ENCODE results near the gene GSTM5.

DNA sequence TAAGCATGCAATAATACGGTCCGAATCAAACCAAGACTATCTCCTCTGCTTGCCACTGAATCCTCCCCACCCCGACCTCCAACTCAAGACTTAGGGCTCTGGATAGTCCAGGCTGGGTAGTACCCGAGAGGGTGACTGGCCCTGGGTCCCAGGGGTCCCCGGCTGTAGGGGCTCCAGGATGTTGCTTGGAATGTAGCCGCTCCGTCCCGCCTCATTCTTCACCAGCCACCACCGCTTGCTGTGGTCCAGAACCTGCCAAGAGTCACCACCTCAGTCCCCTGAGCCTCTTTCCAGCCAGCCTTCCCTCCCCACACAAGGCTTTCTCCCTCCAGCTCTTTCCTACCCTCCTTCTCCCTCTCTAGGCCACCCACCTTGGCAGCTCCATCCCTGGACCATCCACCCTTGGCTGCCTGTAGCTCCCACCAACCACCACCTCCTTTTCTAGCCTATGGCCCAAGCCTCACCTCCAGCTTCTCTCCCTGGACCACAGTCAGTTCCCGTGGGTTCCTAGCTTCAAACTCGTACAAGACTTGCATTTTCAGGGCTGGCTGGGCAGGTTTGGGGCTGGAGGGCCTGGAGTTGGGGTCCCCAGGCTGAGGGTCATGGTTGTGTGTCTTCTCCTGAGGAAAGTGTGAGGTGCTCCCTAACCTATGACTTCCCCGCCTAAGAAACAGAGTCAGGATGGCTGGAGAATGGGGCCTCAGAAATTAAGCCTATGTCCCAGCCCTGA is 39.6 kb downstream of the GSTM5 start:
- TF ChIP-seq, protein P1, sequence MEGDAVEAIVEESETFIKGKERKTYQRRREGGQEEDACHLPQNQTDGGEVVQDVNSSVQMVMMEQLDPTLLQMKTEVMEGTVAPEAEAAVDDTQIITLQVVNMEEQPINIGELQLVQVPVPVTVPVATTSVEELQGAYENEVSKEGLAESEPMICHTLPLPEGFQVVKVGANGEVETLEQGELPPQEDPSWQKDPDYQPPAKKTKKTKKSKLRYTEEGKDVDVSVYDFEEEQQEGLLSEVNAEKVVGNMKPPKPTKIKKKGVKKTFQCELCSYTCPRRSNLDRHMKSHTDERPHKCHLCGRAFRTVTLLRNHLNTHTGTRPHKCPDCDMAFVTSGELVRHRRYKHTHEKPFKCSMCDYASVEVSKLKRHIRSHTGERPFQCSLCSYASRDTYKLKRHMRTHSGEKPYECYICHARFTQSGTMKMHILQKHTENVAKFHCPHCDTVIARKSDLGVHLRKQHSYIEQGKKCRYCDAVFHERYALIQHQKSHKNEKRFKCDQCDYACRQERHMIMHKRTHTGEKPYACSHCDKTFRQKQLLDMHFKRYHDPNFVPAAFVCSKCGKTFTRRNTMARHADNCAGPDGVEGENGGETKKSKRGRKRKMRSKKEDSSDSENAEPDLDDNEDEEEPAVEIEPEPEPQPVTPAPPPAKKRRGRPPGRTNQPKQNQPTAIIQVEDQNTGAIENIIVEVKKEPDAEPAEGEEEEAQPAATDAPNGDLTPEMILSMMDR (IDR thresholded peaks at IDR 0.05; ENCODE audit: low read length) = no peak
- TF ChIP-seq EZH2 (IDR thresholded peaks at IDR 0.05; ENCODE audit: borderline replicate concordance, low read length) = no peak

Measured in OCI-LY1 (cell line).